Renal cortical epithelial cell (primary cell): ENCODE results near the gene LBH. TPM values are rescaled to one million over a fixed set of nuclear protein-coding genes. Genes with fewer than 3 reads are reported as not detected.

Experiments used
- DNase-seq: peaks from one replicate; pipeline ENCODE4 v3.0.0-alpha.2; 2011; ENCODE audit warnings: low read depth
- total RNA-seq: library from RNA; depleted of rRNA; stranded (reverse); fragments of >200 nt; gene quantifications from 2 replicates; pipeline ENCODE4 v1.2.3, GENCODE V29; 2014

Gene LBH
- total RNA-seq, 1 donor from 2014 or later = 22.7 TPM

- no peak for DNase-seq
Observed at GRCh38 chr2:30303095-30303494, 71.8 kb downstream of the LBH start.

- no peak for DNase-seq
Observed at GRCh38 chr2:30305235-30305634, 73.9 kb downstream of the LBH start.

- DNase-seq = no peak
Observed at GRCh38 chr2:30306522-30306921, 75.2 kb downstream of the LBH start.

GRCh38 chr2:30308280-30308679 lies 76.9 kb downstream of the LBH start:
- DNase-seq = no peak

Other genes starting within 250 kb of the LBH start
- gene YPEL5, start 84.5 kb upstream of the LBH start, total RNA-seq = 154 and 187 TPM in 2 replicates
- gene LCLAT1, start 215.7 kb downstream of the LBH start, total RNA-seq = 18.9 and 25.4 TPM in 2 replicates